ENCODE data around the gene DCLRE1A. TPM values are rescaled to one million over a fixed set of nuclear protein-coding genes. Genes with fewer than 3 reads are reported as not detected.

The DCLRE1A gene
- total and polyA plus RNA-seq, 10 of the 15 experiments (the other 5 are each of a cell fraction or from before 2014, with no cell fraction given), result 4.8 to 29.8 (median 14.0) TPM

DNA sequence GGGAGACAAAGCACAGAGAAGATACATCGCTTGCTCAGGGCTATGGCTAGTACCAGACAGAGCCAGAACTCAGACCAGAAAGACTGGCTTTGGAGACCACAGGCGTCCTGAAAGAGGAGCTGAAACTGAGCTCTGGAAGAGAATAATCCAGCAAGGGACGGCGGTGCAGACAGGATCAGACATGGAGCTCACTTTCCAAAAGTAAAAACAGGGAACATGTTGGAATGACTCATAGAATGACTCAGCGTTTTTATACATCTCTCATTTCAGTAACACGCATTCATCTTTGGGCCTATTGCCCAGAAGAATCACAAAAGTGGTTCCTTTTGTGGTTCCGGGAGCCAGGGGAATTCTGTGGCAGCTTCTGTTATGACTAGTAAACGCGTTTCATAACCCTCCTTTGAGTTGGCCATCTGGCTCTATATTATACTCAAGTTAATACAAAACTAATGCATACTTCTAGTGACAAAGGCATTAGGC is 65.2 kb downstream of the DCLRE1A start (continued):
- TF ChIP-seq, protein P1, sequence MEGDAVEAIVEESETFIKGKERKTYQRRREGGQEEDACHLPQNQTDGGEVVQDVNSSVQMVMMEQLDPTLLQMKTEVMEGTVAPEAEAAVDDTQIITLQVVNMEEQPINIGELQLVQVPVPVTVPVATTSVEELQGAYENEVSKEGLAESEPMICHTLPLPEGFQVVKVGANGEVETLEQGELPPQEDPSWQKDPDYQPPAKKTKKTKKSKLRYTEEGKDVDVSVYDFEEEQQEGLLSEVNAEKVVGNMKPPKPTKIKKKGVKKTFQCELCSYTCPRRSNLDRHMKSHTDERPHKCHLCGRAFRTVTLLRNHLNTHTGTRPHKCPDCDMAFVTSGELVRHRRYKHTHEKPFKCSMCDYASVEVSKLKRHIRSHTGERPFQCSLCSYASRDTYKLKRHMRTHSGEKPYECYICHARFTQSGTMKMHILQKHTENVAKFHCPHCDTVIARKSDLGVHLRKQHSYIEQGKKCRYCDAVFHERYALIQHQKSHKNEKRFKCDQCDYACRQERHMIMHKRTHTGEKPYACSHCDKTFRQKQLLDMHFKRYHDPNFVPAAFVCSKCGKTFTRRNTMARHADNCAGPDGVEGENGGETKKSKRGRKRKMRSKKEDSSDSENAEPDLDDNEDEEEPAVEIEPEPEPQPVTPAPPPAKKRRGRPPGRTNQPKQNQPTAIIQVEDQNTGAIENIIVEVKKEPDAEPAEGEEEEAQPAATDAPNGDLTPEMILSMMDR (IDR thresholded peaks at IDR 0.05 in 2 of 3, conservative IDR thresholded peaks at IDR 0.05 in 1 of 3; ENCODE audit: control insufficient read depth in 2 of 3, extremely low read depth in 1 of 3, insufficient read depth in 1 of 3, low read depth in 3 of 3, low read length in 3 of 3), result no peak
- peak; percentile 99 for TF ChIP-seq EED (IDR thresholded peaks at IDR 0.05; ENCODE audit: low read depth)
- no peak for TF ChIP-seq CHD1 (IDR thresholded peaks at IDR 0.05; ENCODE audit: low read depth, low read length)
- TF ChIP-seq FOS (IDR thresholded peaks at IDR 0.05; ENCODE audit: borderline replicate concordance, extremely low read depth, insufficient read length), result no peak
- TF ChIP-seq RAD21 (IDR thresholded peaks at IDR 0.05; ENCODE audit: insufficient read depth, low read depth, low read length), result no peak
- TF ChIP-seq, protein P2, sequence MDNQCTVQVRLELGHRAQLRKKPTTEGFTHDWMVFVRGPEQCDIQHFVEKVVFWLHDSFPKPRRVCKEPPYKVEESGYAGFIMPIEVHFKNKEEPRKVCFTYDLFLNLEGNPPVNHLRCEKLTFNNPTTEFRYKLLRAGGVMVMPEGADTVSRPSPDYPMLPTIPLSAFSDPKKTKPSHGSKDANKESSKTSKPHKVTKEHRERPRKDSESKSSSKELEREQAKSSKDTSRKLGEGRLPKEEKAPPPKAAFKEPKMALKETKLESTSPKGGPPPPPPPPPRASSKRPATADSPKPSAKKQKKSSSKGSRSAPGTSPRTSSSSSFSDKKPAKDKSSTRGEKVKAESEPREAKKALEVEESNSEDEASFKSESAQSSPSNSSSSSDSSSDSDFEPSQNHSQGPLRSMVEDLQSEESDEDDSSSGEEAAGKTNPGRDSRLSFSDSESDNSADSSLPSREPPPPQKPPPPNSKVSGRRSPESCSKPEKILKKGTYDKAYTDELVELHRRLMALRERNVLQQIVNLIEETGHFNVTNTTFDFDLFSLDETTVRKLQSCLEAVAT (IDR thresholded peaks at IDR 0.05), result no peak; the same call in 1 of the 2 replicates
- TF ChIP-seq GATAD2B (conservative IDR thresholded peaks at IDR 0.05; ENCODE audit: low read depth), result peak; percentile 88
- no peak for TF ChIP-seq RAD51 (IDR thresholded peaks at IDR 0.05)
- TF ChIP-seq CHD4 (IDR thresholded peaks at IDR 0.05), result no peak
- TF ChIP-seq ZZZ3 (IDR thresholded peaks at IDR 0.05; ENCODE audit: control insufficient read depth, insufficient read length, low read depth), result no peak
- TF ChIP-seq, protein P3, sequence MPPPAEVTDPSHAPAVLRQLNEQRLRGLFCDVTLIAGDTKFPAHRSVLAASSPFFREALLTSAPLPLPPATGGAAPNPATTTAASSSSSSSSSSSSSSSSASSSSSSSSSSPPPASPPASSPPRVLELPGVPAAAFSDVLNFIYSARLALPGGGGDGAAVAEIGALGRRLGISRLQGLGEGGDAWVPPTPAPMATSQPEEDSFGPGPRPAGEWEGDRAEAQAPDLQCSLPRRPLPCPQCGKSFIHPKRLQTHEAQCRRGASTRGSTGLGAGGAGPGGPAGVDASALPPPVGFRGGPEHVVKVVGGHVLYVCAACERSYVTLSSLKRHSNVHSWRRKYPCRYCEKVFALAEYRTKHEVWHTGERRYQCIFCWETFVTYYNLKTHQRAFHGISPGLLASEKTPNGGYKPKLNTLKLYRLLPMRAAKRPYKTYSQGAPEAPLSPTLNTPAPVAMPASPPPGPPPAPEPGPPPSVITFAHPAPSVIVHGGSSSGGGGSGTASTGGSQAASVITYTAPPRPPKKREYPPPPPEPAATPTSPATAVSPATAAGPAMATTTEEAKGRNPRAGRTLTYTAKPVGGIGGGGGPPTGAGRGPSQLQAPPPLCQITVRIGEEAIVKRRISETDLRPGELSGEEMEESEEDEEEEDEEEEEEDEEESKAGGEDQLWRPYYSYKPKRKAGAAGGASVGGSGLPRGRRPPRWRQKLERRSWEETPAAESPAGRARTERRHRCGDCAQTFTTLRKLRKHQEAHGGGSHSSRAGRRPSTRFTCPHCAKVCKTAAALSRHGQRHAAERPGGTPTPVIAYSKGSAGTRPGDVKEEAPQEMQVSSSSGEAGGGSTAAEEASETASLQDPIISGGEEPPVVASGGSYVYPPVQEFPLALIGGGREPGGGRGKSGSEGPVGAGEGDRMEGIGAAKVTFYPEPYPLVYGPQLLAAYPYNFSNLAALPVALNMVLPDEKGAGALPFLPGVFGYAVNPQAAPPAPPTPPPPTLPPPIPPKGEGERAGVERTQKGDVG (CRISPR knock-in tag; IDR thresholded peaks at IDR 0.05), result no peak
- TF ChIP-seq, protein P4, sequence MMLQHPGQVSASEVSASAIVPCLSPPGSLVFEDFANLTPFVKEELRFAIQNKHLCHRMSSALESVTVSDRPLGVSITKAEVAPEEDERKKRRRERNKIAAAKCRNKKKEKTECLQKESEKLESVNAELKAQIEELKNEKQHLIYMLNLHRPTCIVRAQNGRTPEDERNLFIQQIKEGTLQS (IDR thresholded peaks at IDR 0.05; ENCODE audit: borderline replicate concordance, extremely low read depth, low read depth, low read length), result no peak
- TF ChIP-seq, protein P5, sequence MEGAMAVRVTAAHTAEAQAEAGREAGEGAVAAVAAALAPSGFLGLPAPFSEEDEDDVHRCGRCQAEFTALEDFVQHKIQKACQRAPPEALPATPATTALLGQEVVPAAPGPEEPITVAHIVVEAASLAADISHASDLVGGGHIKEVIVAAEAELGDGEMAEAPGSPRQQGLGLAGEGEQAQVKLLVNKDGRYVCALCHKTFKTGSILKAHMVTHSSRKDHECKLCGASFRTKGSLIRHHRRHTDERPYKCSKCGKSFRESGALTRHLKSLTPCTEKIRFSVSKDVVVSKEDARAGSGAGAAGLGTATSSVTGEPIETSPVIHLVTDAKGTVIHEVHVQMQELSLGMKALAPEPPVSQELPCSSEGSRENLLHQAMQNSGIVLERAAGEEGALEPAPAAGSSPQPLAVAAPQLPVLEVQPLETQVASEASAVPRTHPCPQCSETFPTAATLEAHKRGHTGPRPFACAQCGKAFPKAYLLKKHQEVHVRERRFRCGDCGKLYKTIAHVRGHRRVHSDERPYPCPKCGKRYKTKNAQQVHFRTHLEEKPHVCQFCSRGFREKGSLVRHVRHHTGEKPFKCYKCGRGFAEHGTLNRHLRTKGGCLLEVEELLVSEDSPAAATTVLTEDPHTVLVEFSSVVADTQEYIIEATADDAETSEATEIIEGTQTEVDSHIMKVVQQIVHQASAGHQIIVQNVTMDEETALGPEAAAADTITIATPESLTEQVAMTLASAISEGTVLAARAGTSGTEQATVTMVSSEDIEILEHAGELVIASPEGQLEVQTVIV (IDR thresholded peaks at IDR 0.05; ENCODE audit: borderline replicate concordance, partially characterized antibody), result no peak
- 0 out of 2 replicates have a peak, but pooled peaks have one; percentile 56 for TF ChIP-seq PML (IDR thresholded peaks at IDR 0.05; ENCODE audit: low read length)
- no peak for TF ChIP-seq HDAC6 (IDR thresholded peaks at IDR 0.05; ENCODE audit: unreplicated experiment)
- no peak for TF ChIP-seq MYC (IDR thresholded peaks at IDR 0.05; ENCODE audit: insufficient read depth, insufficient read length, insufficient replicate concordance, low read length, severe bottlenecking)
- peak; percentile 62; the same call in 1 of the 2 replicates for TF ChIP-seq CREB1 (IDR thresholded peaks at IDR 0.05; ENCODE audit: low read depth)
- TF ChIP-seq FOXK2 (IDR thresholded peaks at IDR 0.05), result no peak
- no peak for TF ChIP-seq YBX1 (IDR thresholded peaks at IDR 0.05)
- TF ChIP-seq, protein P6, sequence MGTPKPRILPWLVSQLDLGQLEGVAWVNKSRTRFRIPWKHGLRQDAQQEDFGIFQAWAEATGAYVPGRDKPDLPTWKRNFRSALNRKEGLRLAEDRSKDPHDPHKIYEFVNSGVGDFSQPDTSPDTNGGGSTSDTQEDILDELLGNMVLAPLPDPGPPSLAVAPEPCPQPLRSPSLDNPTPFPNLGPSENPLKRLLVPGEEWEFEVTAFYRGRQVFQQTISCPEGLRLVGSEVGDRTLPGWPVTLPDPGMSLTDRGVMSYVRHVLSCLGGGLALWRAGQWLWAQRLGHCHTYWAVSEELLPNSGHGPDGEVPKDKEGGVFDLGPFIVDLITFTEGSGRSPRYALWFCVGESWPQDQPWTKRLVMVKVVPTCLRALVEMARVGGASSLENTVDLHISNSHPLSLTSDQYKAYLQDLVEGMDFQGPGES (IDR thresholded peaks at IDR 0.05), result no peak

Measured in GM12878 (cell line).